ENCODE measurements around the gene LIN54. TPM values are rescaled to one million over a fixed set of nuclear protein-coding genes. Genes with fewer than 3 reads are reported as not detected.

The LIN54 gene
- total and polyA plus RNA-seq, 2 of the 13 experiments (the other 11 are each of a cell fraction or from before 2014, with no cell fraction given): 25.2 to 32.9 TPM

DNA sequence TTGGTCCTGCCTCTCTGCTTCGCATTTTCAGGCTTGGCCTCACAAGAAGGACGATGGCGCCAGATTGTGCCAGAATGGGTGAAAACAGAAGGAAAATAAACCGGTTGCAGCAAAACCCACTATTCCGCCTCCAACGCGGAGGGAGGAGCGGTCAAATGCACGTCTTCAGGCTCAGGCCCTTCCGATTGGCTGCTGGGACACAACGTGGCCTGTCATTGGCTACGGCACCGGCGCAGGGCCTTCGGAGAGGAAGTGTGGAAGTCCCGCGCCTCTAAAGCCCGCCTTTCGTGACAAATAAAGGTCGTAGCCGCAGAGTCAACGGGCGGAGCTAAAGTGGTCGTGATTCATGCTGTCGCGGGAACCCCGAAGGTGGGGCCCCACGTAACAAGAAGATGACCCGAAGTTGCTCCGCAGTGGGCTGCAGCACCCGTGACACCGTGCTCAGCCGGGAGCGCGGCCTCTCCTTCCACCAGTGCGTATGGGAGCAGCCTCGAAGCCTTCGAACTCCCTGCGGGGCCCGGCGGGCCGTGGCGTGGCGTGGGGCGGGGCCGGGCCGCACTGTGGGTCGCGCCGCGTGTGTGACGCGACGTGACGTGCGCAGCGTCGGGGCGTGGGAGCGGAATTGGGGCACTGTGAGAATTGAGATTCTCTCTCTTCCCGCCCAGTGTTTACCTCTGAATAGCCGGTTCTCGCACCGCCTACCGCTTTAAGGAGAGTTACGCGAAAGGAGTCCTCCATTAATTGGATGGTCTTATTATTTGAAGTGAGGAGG is 110.0 kb downstream of the LIN54 start, which contains the start of gene THAP9 (continued):
- TF ChIP-seq GRHL1 (CRISPR knock-in tag; conservative IDR thresholded peaks at IDR 0.05) (no peak), GATA4 (IDR thresholded peaks at IDR 0.05; ENCODE audit: borderline replicate concordance, low read depth) (0 out of 2 replicates have a peak, but pooled peaks have one; percentile 16), ARID5B (CRISPR knock-in tag; IDR thresholded peaks at IDR 0.05) (peak; percentile 54), SETDB1 (CRISPR knock-in tag; IDR thresholded peaks at IDR 0.05; ENCODE audit: borderline replicate concordance) (no peak), GLI4 (CRISPR knock-in tag; IDR thresholded peaks at IDR 0.05; ENCODE audit: borderline replicate concordance) (peak; percentile 87; the same call in 1 of the 2 replicates), RBAK (CRISPR knock-in tag; IDR thresholded peaks at IDR 0.05) (no peak), ZNF605 (CRISPR knock-in tag; IDR thresholded peaks at IDR 0.05) (peak; percentile 34; the same call in 1 of the 2 replicates), GFI1 (CRISPR knock-in tag; IDR thresholded peaks at IDR 0.05; ENCODE audit: borderline replicate concordance) (peak; percentile 66; the same call in 1 of the 2 replicates), ISX (CRISPR knock-in tag; conservative IDR thresholded peaks at IDR 0.05) (no peak), ZNF496 (CRISPR knock-in tag; IDR thresholded peaks at IDR 0.05; ENCODE audit: insufficient replicate concordance) (no peak), ZSCAN31 (CRISPR knock-in tag; IDR thresholded peaks at IDR 0.05; ENCODE audit: low read depth) (peak; percentile 78), ZKSCAN8 (CRISPR knock-in tag; IDR thresholded peaks at IDR 0.05; ENCODE audit: borderline replicate concordance) (peak; percentile 75; the same call in 1 of the 2 replicates), MXD4 (CRISPR knock-in tag; IDR thresholded peaks at IDR 0.05) (0 out of 2 replicates have a peak, but pooled peaks have one; percentile 68), DRAP1 (CRISPR knock-in tag; IDR thresholded peaks at IDR 0.05) (peak; percentile 87), FOXM1 (CRISPR knock-in tag; IDR thresholded peaks at IDR 0.05) (no peak)
- TF ChIP-seq, protein P1, sequence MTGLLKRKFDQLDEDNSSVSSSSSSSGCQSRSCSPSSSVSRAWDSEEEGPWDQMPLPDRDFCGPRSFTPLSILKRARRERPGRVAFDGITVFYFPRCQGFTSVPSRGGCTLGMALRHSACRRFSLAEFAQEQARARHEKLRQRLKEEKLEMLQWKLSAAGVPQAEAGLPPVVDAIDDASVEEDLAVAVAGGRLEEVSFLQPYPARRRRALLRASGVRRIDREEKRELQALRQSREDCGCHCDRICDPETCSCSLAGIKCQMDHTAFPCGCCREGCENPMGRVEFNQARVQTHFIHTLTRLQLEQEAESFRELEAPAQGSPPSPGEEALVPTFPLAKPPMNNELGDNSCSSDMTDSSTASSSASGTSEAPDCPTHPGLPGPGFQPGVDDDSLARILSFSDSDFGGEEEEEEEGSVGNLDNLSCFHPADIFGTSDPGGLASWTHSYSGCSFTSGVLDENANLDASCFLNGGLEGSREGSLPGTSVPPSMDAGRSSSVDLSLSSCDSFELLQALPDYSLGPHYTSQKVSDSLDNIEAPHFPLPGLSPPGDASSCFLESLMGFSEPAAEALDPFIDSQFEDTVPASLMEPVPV (CRISPR knock-in tag; IDR thresholded peaks at IDR 0.05): peak; percentile 66; the same call in 1 of the 2 replicates
